ENCODE measurements around the gene KIF2C. TPM values are rescaled to one million over a fixed set of nuclear protein-coding genes. Genes with fewer than 3 reads are reported as not detected.

KIF2C gene
- total RNA-seq, 4 donors from 2014 or later: 0.38 to 2.0 (median 1.7) TPM; not detected in 1

DNA sequence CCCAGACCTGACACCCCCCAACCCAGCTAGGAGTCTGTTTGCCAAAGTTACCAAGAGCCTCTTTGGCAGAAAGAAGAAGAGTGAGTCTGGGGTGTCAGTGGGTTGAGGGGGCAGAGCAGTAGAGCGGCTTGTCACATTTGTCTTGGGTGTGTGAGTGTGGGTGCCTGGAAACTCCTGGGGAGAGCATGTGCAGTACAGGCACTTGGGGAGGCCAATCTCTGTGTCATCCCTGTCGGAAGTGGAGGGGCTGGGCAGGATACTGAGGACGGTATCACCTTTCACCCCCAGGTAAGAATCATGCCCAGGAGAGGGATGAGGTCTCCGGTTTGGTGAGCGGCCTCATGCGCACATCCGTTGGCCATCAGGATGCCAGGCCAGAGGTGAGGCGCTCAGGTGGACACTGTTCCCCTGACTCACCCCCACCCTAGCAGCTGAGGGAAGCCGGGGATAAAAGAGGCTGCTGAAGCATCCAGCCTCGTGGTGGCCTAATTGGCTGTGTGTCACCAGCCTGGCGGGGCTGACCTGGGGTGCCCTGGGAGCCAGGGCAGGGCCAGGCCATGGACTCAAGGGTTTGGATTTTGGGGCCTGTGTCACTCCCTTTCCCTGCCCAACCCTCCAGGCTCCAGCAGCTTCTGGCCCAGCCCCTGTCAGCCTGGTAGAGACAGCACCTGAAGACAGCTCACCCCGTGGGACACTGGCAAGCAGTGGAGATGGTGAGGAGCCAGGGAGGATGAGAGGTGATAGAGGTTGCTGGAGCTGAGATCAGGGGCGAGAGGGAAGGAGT is 63.9 kb downstream of the KIF2C start:
- TF ChIP-seq, protein P1, sequence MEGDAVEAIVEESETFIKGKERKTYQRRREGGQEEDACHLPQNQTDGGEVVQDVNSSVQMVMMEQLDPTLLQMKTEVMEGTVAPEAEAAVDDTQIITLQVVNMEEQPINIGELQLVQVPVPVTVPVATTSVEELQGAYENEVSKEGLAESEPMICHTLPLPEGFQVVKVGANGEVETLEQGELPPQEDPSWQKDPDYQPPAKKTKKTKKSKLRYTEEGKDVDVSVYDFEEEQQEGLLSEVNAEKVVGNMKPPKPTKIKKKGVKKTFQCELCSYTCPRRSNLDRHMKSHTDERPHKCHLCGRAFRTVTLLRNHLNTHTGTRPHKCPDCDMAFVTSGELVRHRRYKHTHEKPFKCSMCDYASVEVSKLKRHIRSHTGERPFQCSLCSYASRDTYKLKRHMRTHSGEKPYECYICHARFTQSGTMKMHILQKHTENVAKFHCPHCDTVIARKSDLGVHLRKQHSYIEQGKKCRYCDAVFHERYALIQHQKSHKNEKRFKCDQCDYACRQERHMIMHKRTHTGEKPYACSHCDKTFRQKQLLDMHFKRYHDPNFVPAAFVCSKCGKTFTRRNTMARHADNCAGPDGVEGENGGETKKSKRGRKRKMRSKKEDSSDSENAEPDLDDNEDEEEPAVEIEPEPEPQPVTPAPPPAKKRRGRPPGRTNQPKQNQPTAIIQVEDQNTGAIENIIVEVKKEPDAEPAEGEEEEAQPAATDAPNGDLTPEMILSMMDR (IDR thresholded peaks at IDR 0.05; ENCODE audit: low read depth): no peak

DNA sequence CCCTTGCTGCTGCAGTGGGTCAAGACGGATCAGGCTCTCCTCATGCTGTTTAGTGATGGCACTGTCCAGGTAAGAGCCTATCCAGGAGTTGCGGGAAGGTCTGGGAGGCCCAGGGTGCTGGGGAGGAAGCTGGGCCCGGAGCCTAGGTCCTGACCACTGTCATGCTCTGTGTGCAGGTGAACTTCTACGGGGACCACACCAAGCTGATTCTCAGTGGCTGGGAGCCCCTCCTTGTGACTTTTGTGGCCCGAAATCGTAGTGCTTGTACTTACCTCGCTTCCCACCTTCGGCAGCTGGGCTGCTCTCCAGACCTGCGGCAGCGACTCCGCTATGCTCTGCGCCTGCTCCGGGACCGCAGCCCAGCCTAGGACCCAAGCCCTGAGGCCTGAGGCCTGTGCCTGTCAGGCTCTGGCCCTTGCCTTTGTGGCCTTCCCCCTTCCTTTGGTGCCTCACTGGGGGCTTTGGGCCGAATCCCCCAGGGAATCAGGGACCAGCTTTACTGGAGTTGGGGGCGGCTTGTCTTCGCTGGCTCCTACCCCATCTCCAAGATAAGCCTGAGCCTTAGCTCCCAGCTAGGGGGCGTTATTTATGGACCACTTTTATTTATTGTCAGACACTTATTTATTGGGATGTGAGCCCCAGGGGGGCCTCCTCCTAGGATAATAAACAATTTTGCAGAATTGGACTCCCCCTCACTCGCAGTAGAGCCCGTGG is 65.8 kb downstream of the KIF2C start:
- TF ChIP-seq, protein P1 (IDR thresholded peaks at IDR 0.05; ENCODE audit: low read depth): no peak

DNA sequence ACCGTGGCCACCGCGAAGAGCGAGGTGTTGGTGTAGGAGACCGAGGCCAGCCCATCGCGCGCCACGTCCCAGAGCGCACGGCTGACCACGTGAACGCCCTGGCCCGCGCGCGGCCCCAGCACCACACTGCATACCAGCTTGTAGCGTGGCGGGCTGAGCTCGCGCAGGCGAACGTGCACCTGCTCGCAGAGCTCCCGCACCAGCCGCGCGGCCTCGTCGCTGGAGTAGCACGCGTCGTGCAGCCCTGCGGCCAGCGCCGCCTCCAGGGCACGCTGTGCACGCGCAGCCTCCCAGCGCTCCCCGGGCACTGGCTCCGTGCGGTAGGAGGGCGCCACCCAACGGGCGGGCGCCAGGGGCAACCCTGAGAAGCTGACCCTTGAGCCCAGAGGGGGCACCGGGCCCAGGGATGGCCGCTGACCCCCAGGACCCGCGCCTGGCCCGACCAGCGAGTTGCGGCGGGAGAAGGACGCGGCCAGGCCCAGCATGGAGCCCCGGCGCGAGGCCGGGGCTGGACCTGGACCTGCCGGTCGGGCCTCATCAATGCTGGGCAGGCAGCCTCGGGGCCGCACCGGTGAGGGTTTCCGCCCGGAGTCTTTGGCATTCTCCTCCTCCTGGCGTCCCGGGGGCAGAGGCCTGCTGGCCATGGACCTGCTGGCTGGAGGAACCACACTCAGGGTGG is 66.5 kb downstream of the KIF2C start:
- TF ChIP-seq, protein P1 (IDR thresholded peaks at IDR 0.05; ENCODE audit: low read depth): no peak

DNA sequence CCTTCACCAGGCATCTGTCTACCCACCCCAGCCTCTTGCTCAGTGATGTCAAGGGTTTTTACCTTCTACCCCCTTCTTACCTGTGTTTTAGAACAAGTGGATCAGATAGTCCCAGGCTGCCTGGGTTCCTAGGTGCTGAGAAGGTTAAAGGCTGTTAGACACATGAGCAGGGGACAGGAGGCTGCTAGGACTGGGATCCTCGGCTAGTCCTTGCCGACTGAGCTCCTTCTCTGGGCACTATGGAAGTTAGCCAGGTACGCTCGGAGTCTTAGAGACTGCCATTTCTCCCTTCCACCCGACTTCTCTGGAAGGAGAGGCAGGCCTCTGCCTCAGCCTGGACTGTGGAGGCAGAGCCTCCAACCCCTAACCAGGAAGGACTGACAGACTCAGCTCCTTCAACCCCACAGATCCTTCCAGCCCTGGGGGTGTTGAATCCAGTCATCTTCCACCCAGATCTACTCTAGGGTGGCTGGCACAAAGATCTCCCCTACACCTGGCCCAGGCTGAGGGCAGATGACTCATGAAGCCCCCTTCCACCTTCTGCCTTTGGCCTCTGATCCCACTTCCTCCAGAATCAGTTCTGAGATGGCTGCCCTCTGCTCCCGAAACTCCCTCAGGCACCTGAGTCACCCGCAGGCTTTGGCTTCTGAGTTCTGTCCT is 67.2 kb downstream of the KIF2C start, which contains the start of gene DYNLT4:
Gene DYNLT4, minus strand, starts transcription at position 648 of the 660 bp plus-strand sequence. CDS start 683 bp downstream, outside the sequence.
- TF ChIP-seq, protein P1 (IDR thresholded peaks at IDR 0.05; ENCODE audit: low read depth): no peak

DNA sequence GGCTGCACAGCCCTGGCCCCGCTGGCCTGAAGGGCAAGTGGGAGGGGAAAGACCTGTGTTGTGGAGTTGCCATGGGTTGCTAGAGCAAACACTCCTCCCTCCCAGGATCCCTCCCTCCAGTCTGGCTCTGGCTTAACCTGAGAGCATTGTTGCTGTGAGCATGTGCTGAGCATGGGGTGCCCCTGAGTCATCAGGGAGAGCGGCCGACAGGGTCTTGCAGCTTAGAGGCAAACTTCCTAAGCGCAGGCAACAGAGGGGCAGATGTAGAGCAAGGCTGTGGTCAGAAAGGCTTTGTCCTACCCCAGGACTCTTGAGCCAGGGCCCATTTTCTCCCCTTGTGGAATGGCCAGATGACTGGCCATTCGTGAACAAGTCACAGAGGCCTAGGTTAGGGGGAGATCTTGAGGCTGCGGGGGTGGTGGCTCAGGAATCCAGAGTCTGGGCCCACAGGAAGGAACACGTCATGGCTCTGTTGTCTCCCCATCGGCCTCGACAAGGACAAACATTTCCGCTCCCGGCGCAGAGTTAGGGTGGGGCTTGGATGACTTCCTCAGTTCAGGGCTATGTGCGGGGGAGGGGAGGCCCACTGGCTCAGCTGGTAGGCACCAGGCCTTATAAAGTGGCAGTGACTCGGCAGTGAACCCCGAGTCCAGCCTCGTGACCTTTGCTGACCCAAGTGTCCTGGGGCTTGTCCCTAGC is 67.9 kb downstream of the KIF2C start:
- TF ChIP-seq, protein P1 (IDR thresholded peaks at IDR 0.05; ENCODE audit: low read depth): no peak

DNA sequence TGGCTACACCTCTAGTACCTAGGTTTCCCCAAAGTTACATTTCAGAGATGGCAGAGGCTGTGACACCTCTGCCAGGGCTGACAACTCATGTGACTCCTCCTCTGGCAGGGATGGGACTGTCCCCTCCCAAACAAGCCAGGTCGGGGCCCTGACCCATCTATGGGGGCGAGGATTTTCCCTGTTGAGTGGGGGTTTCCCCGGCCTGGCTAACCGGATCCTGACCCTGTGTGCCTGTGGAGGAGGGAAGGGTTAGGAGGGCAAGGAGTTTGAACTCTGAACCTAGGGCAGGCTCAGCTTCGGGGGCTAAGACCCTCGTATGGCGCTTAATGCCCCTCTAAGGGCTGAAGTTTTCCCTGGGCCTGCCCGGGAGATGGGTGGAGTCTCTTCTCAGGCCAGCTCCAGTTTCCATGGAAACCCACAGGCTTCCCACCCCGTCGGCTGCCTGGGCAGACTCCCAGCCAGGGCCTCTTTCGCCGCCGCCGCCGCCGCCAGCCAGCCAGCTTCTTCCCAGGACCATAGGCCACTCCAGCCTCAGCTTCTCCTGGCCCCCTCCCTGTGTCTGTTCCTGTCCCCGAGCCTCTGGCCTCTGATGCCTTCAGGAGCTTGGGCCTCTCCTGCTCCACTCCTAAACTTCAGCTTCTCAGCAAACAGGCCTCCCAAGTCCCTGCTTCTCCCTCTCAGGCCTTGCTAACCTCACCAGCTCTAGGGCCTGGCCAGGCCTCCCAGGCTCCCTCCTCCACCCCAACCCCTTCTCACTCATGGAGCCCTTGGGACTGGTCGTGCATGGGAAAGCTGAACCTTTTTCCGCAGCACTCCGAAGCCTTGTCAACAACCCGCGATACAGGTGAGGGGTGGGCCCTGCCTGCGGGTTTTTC is 68.7 kb downstream of the KIF2C start, which contains the start of gene BTBD19:
Gene BTBD19, plus strand, starts transcription at position 461 of the 875 bp plus-strand sequence. Its CDS starts 298 bp downstream, at position 759.
- TF ChIP-seq, protein P1 (IDR thresholded peaks at IDR 0.05; ENCODE audit: low read depth): no peak
